A549 (cell line): Measurements from ENCODE around the gene FXR2. TPM values are rescaled to one million over a fixed set of nuclear protein-coding genes. Genes with fewer than 3 reads are reported as not detected.

Source experiments
- ATAC-seq, 2 experiments: fragments of 200-7000 bp in 1 of 2; fragments of >200 bp in 1 of 2; cut with Nextera tagmentation in 1 of 2; cut with Tn5 transposase in 1 of 2; 3 replicates each; pipeline versions ENCODE4 v1.8.0 to v1.9.1; 2018 to 2020; ENCODE audit warnings: mild to moderate bottlenecking in 1 of 2, moderate library complexity in 1 of 2
- CTCF ChIA-PET: fragments of 300-600 bp; sonication (Branson Sonifier 250); formaldehyde crosslinking; extraction: SDS; loops from one replicate; lab custom pipeline; 2021; ENCODE audit warnings: antibody characterized with exemption, inconsistent platforms; lab: Yijun Ruan, JAX
- POLR2A ChIA-PET: fragments of 350-600 bp; formaldehyde crosslinking; extraction: SDS; loops from one replicate; lab custom pipeline; 2021; ENCODE audit warnings: antibody characterized with exemption, inconsistent platforms; lab: Yijun Ruan, JAX
- DNase-seq, 2 experiments: peaks; one replicate each; pipeline versions ENCODE4 v3.0.0 to v3.0.0-alpha.2; 2011 to 2016; ENCODE audit warnings: low read depth in 1 of 2, low spot score in 1 of 2
- FAIRE-seq: peaks from 2 replicates; lab custom pipeline; 2011; peaks lifted over from hg19 to GRCh38; lab: Jason Lieb, UNC
- H3K27ac ChIP-seq, 2 experiments: fragments of >200 bp; sonication (Bioruptor Twin); formaldehyde crosslinking; 3 replicates each; pipeline ENCODE4 v1.5.1; 2016 to 2017
- H3K4me1 ChIP-seq: fragments of >200 bp; sonication (Bioruptor Twin); formaldehyde crosslinking; 3 replicates; pipeline ENCODE4 v1.6.1; 2016
- H3K4me2 ChIP-seq: fragments of >200 bp; sonication (Bioruptor Twin); formaldehyde crosslinking; 3 replicates; pipeline ENCODE4 v1.6.1; 2016
- H3K4me3 ChIP-seq: fragments of >200 bp; sonication (Bioruptor Twin); formaldehyde crosslinking; 3 replicates; pipeline ENCODE4 v1.5.1; 2016
- H3K9me3 ChIP-seq: fragments of >200 bp; sonication (Bioruptor Twin); formaldehyde crosslinking; 3 replicates; pipeline ENCODE4 v1.6.1; 2016
- BHLHE40 ChIP-seq: IDR thresholded peaks from 2 replicates; pipeline ENCODE4 v1.6.1; 2012; ENCODE audit warnings: low read depth, low read length, inconsistent platforms
- CBX2 ChIP-seq: fragments of 200-600 bp; sonication (generic); IDR thresholded peaks from 2 replicates; pipeline ENCODE4 v1.6.1; 2016; ENCODE audit warnings: low read depth, mild to moderate bottlenecking, borderline replicate concordance
- CBX8 ChIP-seq: fragments of 200-600 bp; sonication (generic); IDR thresholded peaks from 2 replicates; pipeline ENCODE4 v1.6.1; 2016
- EHF ChIP-seq: fragments of 250-450 bp; sonication (Bioruptor Pico); IDR thresholded peaks from 2 replicates; pipeline ENCODE4 v1.5.0; 2020; ENCODE audit warnings: mild to moderate bottlenecking
- ESRRA ChIP-seq: fragments of 150-350 bp; IDR thresholded peaks from 2 replicates; pipeline ENCODE4 v1.6.1; 2014; ENCODE audit warnings: mild to moderate bottlenecking, low read length, borderline replicate concordance
- GATA3 ChIP-seq: IDR thresholded peaks from 2 replicates; pipeline ENCODE4 v1.6.1; 2012; ENCODE audit warnings: borderline replicate concordance
- KDM1A ChIP-seq: fragments of 200-600 bp; sonication (generic); IDR thresholded peaks from 2 replicates; pipeline ENCODE4 v1.6.1; 2016; ENCODE audit warnings: low read depth, mild to moderate bottlenecking
- KDM5A ChIP-seq: fragments of 200-600 bp; sonication (generic); IDR thresholded peaks from 2 replicates; pipeline ENCODE4 v1.6.1; 2016; ENCODE audit warnings: antibody characterized with exemption, mild to moderate bottlenecking
- MAFK ChIP-seq: fragments of 450-650 bp; IDR thresholded peaks from 2 replicates; pipeline ENCODE4 v1.6.1; 2014; ENCODE audit not compliant: partially characterized antibody
- MAX ChIP-seq: IDR thresholded peaks from 2 replicates; pipeline ENCODE4 v1.6.1; 2012
- MAZ ChIP-seq: fragments of 150-350 bp; IDR thresholded peaks from 2 replicates; pipeline ENCODE4 v1.6.1; 2014; ENCODE audit warnings: antibody characterized with exemption, low read depth, low read length, borderline replicate concordance
- MYC ChIP-seq: IDR thresholded peaks from 2 replicates; pipeline ENCODE4 v1.6.1; 2012; ENCODE audit warnings: mild to moderate bottlenecking, inconsistent platforms, low read length, improper control_type of control experiment, borderline replicate concordance
- POLR2AphosphoS2 ChIP-seq: conservative IDR thresholded peaks from 2 replicates; pipeline ENCODE4 v1.6.1; 2012; ENCODE audit warnings: low read length, improper control_type of control experiment, inconsistent platforms
- RCOR1 ChIP-seq: fragments of 150-350 bp; IDR thresholded peaks from 2 replicates; pipeline ENCODE4 v1.6.1; 2014; ENCODE audit warnings: antibody characterized with exemption, low read length, low read depth
- RFX5 ChIP-seq: fragments of 450-650 bp; IDR thresholded peaks from 2 replicates; pipeline ENCODE4 v1.7.1; 2014; ENCODE audit warnings: antibody characterized with exemption, mild to moderate bottlenecking, moderate library complexity
- RNF2 ChIP-seq: fragments of 200-600 bp; sonication (generic); IDR thresholded peaks from 2 replicates; pipeline ENCODE4 v1.6.1; 2016; ENCODE audit warnings: low read depth, mild to moderate bottlenecking, antibody characterized with exemption, moderate library complexity, borderline replicate concordance
- USF2 ChIP-seq: fragments of 450-650 bp; IDR thresholded peaks from 2 replicates; pipeline ENCODE4 v1.6.1; 2014; ENCODE audit warnings: antibody characterized with exemption
- ZFP36 ChIP-seq: fragments of 450-650 bp; IDR thresholded peaks from 2 replicates; pipeline ENCODE4 v1.6.1; 2014; ENCODE audit warnings: borderline replicate concordance; ENCODE audit not compliant: partially characterized antibody
- ZNF302 ChIP-seq: fragments of 250-450 bp; sonication (Bioruptor Pico); IDR thresholded peaks from 2 replicates; pipeline ENCODE4 v1.9.0; 2021; ENCODE audit warnings: inconsistent platforms, mild to moderate bottlenecking, moderate library complexity
- WGBS: methylation state at CpG from one replicate; pipeline ENCODE4 v1.1.6; 2017; ENCODE audit errors: missing lambda C conversion rate; 5-methylcytosine and 5-hydroxymethylcytosine counted together
- polyA plus RNA-seq, 4 experiments: library from polyadenylated mRNA; depleted of rRNA in 3 of 4; stranded (reverse); fragments of >200 nt; fragmentation: RNase III in 1 of 4; extraction: RNeasy Plus Mini Kit Qiagen cat#74134 plus additional on column Dnase treatment in 1 of 4; gene quantifications; 2 replicates in 3 of 4; 3 replicates in 1 of 4; pipeline ENCODE4 v1.2.3, GENCODE V29; 2011 to 2017

The FXR2 gene
- polyA plus RNA-seq, 2 of the 4 experiments (the other 2 are of a cell fraction): 40.7 to 45.2 TPM

GRCh38 chr17:7651665-7652387 is 37.1 kb upstream of the FXR2 start:
- peak in 1 of 2 experiments; percentile 4; a peak in 2 of 6 replicates for ATAC-seq
- H3K27ac ChIP-seq: peak overlapping the region in 1 of 2 experiments; percentile 58; a peak in 3 of 6 replicates
- peak overlapping the region; percentile 100 for H3K4me2 ChIP-seq
- ChIA-PET POLR2A (interaction anchor here (0.5 to 2.5 kb wide), 4 partner anchors 24 to 41 kb away, joined by 3 to 32 read pairs (median 8); partner anchors contain the start of genes SAT2 and TP53), CTCF (interaction anchor here (0.6 to 8.0 kb wide), 10 partner anchors 10 to 143 kb away, joined by 3 to 80 read pairs (median 4); partner anchors contain the start of genes FXR2, SAT2, TP53 and WRAP53)
- TF ChIP-seq EHF (CRISPR knock-in tag): no peak
- no peak for TF ChIP-seq CBX2
- no peak for FAIRE-seq
- H3K4me3 ChIP-seq: peak overlapping the region; percentile 59
- H3K9me3 ChIP-seq: no peaks in the 10 kb centered on the region
- DNase-seq: no peak
- WGBS: 36% methylated on average over 29 of the region's 54 CpGs
- peaks cover 16% of the 10 kb centered on the region; the same call in 1 of the 3 replicates for H3K4me1 ChIP-seq

GRCh38 chr17:7651097-7651664 is 36.5 kb upstream of the FXR2 start:
- WGBS: 20% methylated on average over 25 of the region's 45 CpGs
- CTCF ChIA-PET: interaction anchor here (0.8 to 8.0 kb wide), 10 partner anchors 15 to 62 kb away, joined by 3 to 80 read pairs (median 4); partner anchors contain the start of genes FXR2, SAT2, TP53 and WRAP53
- H3K4me3 ChIP-seq: peak overlapping the region; percentile 59
- peak overlapping the region; percentile 100 for H3K4me2 ChIP-seq
- H3K9me3 ChIP-seq: no peaks in the 10 kb centered on the region
- POLR2A ChIA-PET: interaction anchor here (0.8 to 2.5 kb wide), 4 partner anchors 18 to 40 kb away, joined by 3 to 32 read pairs (median 8); partner anchors contain the start of genes SAT2 and TP53
- DNase-seq: no peak
- peak in 1 of 2 experiments; percentile 8; a peak in 1 of 6 replicates for ATAC-seq
- H3K4me1 ChIP-seq: peaks cover 16% of the 10 kb centered on the region; the same call in 1 of the 3 replicates
- H3K27ac ChIP-seq: peak overlapping the region in 1 of 2 experiments; percentile 58; a peak in 4 of 6 replicates
- FAIRE-seq: no peak
- peak; percentile 82; the same call in 1 of the 2 replicates for TF ChIP-seq RNF2
- no peak for TF ChIP-seq MAFK
- peak; percentile 94 for TF ChIP-seq CBX8
- no peak for TF ChIP-seq KDM5A
- no peak for TF ChIP-seq BHLHE40
- TF ChIP-seq MYC: no peak

- POLR2A ChIA-PET: interaction anchor here (0.5 to 2.5 kb wide), 8 partner anchors 18 to 71 kb away, joined by 3 to 32 read pairs (median 4); partner anchors contain the start of genes MPDU1, SAT2 and TP53
- Histone ChIP-seq H3K4me2 (peak within 1 kb of the TSS; percentile 100), H3K4me1 (peaks cover 16% of the 10 kb centered on the region; the same call in 1 of the 3 replicates)
Observed at GRCh38 chr17:7650509-7651096, 35.9 kb upstream of the FXR2 start, which contains the start of gene ATP1B2. Gene ATP1B2 (plus strand): TSS chr17:7650926. CDS start chr17:7651519, 593 bp downstream.

GRCh38 chr17:7647018-7647417 is 32.3 kb upstream of the FXR2 start:
- no peak for TF ChIP-seq EHF (CRISPR knock-in tag)
- TF ChIP-seq BHLHE40: no peak
- TF ChIP-seq ZNF302 (CRISPR knock-in tag): no peak
- TF ChIP-seq POLR2AphosphoS2: no peak
- TF ChIP-seq MAZ: no peak
- no peak for TF ChIP-seq MAFK
- TF ChIP-seq ESRRA: no peak
- no peak for TF ChIP-seq GATA3
- no peak for TF ChIP-seq RCOR1
- TF ChIP-seq RFX5: no peak
- TF ChIP-seq USF2: no peak
- CTCF ChIA-PET: interaction anchor here (0.6 to 8.0 kb wide), 7 partner anchors 9 to 115 kb away, joined by 3 to 80 read pairs (median 4); partner anchors contain the start of genes SAT2 and TP53
- POLR2A ChIA-PET: no interaction called here
- H3K4me2 ChIP-seq: no peak overlapping the region
- H3K9me3 ChIP-seq: no peaks in the 10 kb centered on the region
- H3K4me1 ChIP-seq: peaks cover 16% of the 10 kb centered on the region; the same call in 1 of the 3 replicates
- FAIRE-seq: no peak
- no peak for DNase-seq
- WGBS: 68% methylated on average over 4 of the region's 4 CpGs
- ATAC-seq: no peak
- no peak overlapping the region for H3K4me3 ChIP-seq
- H3K27ac ChIP-seq: no peak overlapping the region

More at GRCh38 chr17:7650509-7651096, 35.9 kb upstream of the FXR2 start, which contains the start of gene ATP1B2:
- TF ChIP-seq POLR2AphosphoS2: no peak
- TF ChIP-seq KDM1A: no peak
- no peak for TF ChIP-seq EHF (CRISPR knock-in tag)
- TF ChIP-seq ZFP36: no peak
- TF ChIP-seq MAX: no peak
- TF ChIP-seq RFX5: no peak
- Histone ChIP-seq H3K9me3 (no peaks in the 10 kb centered on the region), H3K4me3 (peak within 1 kb of the TSS; percentile 59), H3K27ac (peak within 1 kb of the TSS in 1 of 2 experiments; percentile 58; a peak in 4 of 6 replicates)
- 11% methylated on average over 24 of the region's 34 CpGs for WGBS
- no peak for FAIRE-seq
- DNase-seq: peak; percentile 59 to 90
- ATAC-seq: peak; percentile 63 to 85
- CTCF ChIA-PET: interaction anchor here (0.8 to 8.0 kb wide), 9 partner anchors 16 to 61 kb away, joined by 3 to 80 read pairs (median 4); partner anchors contain the start of genes FXR2, SAT2, TP53 and WRAP53
